ENCODE measurements around the gene LPIN1. TPM values are rescaled to one million over a fixed set of nuclear protein-coding genes. Genes with fewer than 3 reads are reported as not detected.

The LPIN1 gene
- total RNA-seq, 6 experiments from 2014 or later, result 17.5 to 22.9 (median 20.7) TPM

DNA sequence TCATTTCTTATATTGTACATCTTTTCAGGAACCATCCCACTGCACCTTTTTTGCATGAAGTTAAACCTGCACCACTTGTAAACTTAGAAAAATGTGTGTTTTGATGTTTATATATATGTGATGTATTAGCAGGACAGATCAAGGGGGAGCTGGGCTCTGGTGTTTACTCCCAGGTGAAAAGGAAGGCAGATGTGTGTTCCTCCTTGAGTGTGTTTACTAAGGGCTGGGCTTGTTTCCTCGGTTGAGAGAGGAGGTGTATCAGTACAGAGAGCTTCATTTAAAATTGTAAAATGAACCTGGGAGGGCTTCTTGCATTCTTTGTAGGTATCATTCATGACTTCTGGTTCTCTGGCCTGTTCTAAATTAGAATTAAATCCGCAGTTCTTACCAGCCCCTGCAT, 14.8 kb downstream of the LPIN1 start:
- H3K27ac Mint-ChIP-seq, result no peak overlapping the region
- peaks cover 10% of the 10 kb centered on the region; the same call in 1 of the 2 replicates for H3K4me1 Mint-ChIP-seq (ENCODE audit: low read depth)
- H3K27me3 Mint-ChIP-seq (ENCODE audit: insufficient read depth), result no peaks in the 10 kb centered on the region; the same call in 1 of the 2 replicates
- TF ChIP-seq, protein P1, sequence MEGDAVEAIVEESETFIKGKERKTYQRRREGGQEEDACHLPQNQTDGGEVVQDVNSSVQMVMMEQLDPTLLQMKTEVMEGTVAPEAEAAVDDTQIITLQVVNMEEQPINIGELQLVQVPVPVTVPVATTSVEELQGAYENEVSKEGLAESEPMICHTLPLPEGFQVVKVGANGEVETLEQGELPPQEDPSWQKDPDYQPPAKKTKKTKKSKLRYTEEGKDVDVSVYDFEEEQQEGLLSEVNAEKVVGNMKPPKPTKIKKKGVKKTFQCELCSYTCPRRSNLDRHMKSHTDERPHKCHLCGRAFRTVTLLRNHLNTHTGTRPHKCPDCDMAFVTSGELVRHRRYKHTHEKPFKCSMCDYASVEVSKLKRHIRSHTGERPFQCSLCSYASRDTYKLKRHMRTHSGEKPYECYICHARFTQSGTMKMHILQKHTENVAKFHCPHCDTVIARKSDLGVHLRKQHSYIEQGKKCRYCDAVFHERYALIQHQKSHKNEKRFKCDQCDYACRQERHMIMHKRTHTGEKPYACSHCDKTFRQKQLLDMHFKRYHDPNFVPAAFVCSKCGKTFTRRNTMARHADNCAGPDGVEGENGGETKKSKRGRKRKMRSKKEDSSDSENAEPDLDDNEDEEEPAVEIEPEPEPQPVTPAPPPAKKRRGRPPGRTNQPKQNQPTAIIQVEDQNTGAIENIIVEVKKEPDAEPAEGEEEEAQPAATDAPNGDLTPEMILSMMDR (IDR thresholded peaks at IDR 0.05), result no peak
- no peak for DNase-seq
- no peak overlapping the region for H3K4me3 Mint-ChIP-seq
- H3K36me3 Mint-ChIP-seq (ENCODE audit: low read depth), result peaks cover 21% of the 10 kb centered on the region
- no peaks in the 10 kb centered on the region for H3K9me3 Mint-ChIP-seq

DNA sequence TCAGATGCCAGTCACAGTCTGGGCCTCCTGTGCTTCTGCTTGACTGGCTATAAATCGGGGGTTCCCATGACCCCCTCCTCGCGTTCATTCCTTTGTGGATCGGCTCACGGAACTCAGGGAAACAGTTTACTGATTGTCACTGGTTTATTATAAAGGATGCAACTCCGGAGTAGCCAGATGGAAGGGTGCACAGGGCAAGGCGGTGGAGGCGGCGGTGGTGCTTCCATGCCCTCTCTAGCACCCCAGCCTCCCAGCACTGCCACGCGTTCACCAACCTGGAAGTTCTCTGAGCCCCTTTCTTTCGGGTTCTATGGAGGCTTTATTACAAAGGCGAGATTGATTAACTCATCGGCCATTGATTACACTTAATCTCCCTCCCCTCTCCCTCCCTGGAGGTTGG, 15.6 kb downstream of the LPIN1 start:
- Mint-ChIP-seq H3K9me3 (no peaks in the 10 kb centered on the region), H3K36me3 (ENCODE audit: low read depth) (peaks cover 27% of the 10 kb centered on the region), H3K27me3 (ENCODE audit: insufficient read depth) (peaks cover 2% of the 10 kb centered on the region), H3K4me1 (ENCODE audit: low read depth) (peaks cover 10% of the 10 kb centered on the region; the same call in 1 of the 2 replicates), H3K4me3 (no peak overlapping the region), H3K27ac (no peak overlapping the region)
- no peak for DNase-seq
- TF ChIP-seq, protein P1 (IDR thresholded peaks at IDR 0.05), result no peak

DNA sequence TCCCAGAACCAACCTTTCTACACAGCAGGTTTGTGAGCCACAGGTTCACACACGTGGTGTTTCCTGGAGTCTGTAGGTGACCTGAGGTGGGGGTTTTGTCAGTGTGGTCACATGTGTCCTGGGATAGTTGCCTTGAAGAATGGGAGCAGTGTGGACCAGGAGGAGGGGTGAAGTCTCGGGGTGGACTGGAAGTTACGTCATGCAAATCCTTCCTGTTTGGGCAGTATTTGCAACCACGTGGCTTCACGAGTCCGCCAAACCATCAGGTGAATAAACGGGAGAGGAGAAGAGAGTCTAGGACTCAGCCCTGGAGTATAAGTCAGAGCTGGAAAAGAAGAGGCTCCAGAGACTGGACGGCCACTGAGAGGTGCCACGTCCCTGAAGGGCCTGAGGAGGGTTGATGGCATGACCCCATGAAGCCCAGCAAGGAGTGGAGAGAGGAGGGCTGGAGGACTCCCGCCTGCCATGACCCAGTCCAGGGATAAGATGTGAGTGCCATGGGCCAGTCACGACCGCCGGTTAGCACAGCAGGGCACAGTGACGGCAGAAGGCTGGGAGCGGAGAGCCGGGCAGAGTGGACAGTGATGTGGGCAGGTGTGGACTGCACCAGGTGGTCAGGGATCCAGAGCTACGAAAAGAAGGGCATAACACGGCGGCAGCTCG, 16.5 kb downstream of the LPIN1 start:
- no peaks in the 10 kb centered on the region for H3K9me3 Mint-ChIP-seq
- H3K4me3 Mint-ChIP-seq, result no peak overlapping the region
- no peak overlapping the region for H3K27ac Mint-ChIP-seq
- TF ChIP-seq, protein P1 (IDR thresholded peaks at IDR 0.05), result no peak
- peaks cover 10% of the 10 kb centered on the region; the same call in 1 of the 2 replicates for H3K4me1 Mint-ChIP-seq (ENCODE audit: low read depth)
- DNase-seq, result no peak
- H3K36me3 Mint-ChIP-seq (ENCODE audit: low read depth), result peaks cover 31% of the 10 kb centered on the region
- H3K27me3 Mint-ChIP-seq (ENCODE audit: insufficient read depth), result peaks cover 2% of the 10 kb centered on the region

DNA sequence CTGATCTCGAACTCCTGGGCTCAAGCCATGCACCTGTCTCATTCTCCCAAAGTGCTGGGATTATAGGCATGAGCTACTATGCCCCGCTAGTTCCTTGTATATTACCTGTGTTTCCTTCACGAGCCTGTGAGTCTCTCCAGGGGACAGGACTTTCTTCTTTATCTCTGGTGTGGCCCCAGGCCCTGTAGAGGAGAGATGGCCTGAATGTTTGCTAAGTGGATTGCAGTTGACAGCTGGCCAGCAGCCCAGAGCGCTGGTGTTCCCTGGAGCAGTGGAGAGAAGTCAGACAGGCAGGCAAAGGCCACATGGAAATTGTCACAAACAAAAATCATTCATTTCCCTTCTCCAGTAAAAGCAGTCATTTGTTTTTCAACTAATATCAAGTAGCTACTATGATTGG, 17.9 kb downstream of the LPIN1 start:
- no peak for DNase-seq
- TF ChIP-seq, protein P1 (IDR thresholded peaks at IDR 0.05), result no peak
- H3K4me1 Mint-ChIP-seq (ENCODE audit: low read depth), result no peaks in the 10 kb centered on the region
- H3K9me3 Mint-ChIP-seq, result no peaks in the 10 kb centered on the region
- H3K27me3 Mint-ChIP-seq (ENCODE audit: insufficient read depth), result peaks cover 2% of the 10 kb centered on the region
- no peak overlapping the region for H3K4me3 Mint-ChIP-seq
- no peak overlapping the region for H3K27ac Mint-ChIP-seq
- H3K36me3 Mint-ChIP-seq (ENCODE audit: low read depth), result peaks cover 27% of the 10 kb centered on the region

DNA sequence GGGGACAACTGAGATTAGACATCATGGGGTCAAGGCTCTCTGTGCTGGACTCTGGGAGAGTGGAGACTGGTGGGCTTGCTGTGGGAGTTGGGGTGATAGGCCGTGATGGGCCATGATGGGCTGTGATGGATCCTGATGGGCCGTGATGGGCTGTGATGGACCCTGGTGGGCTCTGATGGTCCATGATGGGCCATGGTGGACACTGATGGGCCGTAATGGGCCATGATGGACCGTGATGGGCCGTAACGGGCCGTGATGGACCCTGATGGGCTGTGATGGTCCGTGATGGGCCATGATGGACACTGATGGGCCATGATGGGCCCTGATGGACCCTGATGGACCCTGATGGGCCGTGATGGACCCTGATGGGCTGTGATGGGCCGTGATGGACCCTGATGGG, 18.5 kb downstream of the LPIN1 start:
- Mint-ChIP-seq H3K9me3 (no peaks in the 10 kb centered on the region), H3K4me1 (ENCODE audit: low read depth) (no peaks in the 10 kb centered on the region), H3K27ac (no peak overlapping the region), H3K36me3 (ENCODE audit: low read depth) (peaks cover 27% of the 10 kb centered on the region), H3K4me3 (no peak overlapping the region), H3K27me3 (ENCODE audit: insufficient read depth) (peaks cover 2% of the 10 kb centered on the region)
- TF ChIP-seq, protein P1 (IDR thresholded peaks at IDR 0.05), result no peak
- DNase-seq, result no peak
